Measurements from ENCODE around the gene TNMD.

TNMD gene

GRCh38 chrX:100645106-100645505, 60.4 kb downstream of the TNMD start:
- no peak for DNase-seq

DNA sequence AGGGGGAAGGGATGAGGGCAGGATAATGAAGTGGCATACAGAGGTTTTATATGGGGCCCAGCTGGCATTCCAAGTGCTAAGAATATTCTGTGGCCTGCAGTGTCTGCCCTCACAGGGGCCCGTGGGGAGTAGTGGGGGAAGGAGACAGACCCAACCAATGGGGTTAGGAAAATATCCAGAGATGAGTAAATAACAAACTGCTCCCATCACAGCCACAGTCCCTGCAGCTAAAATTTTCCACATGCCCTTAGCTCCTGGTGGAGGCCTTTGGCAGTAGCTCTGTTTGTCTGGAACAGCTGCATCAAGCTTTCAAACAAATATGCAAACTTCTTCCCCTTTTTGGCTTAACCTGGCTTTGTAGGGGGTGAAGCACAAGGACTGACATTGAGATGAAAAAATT, 62.4 kb downstream of the TNMD start:
- no peak for DNase-seq

DNA sequence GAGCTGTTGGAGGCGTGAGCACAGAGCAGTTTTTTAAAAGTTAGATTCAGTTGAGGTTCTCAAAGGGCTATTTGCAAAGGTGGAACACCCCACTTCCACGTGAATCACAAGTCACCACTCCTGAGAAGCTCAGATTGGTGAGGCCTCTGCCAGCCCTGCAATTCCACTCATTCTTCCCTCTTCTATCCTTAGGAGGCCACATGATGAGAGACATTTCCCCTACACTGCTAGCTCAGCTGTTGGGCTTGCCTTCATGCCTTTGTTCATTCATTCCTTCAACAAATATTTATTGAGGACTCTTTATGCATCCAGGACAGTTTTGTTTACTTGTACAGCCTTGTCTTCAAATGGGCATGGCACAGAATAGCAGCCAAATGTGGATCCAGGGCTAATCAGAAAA, 63.0 kb downstream of the TNMD start:
- DNase-seq = no peak

DNA sequence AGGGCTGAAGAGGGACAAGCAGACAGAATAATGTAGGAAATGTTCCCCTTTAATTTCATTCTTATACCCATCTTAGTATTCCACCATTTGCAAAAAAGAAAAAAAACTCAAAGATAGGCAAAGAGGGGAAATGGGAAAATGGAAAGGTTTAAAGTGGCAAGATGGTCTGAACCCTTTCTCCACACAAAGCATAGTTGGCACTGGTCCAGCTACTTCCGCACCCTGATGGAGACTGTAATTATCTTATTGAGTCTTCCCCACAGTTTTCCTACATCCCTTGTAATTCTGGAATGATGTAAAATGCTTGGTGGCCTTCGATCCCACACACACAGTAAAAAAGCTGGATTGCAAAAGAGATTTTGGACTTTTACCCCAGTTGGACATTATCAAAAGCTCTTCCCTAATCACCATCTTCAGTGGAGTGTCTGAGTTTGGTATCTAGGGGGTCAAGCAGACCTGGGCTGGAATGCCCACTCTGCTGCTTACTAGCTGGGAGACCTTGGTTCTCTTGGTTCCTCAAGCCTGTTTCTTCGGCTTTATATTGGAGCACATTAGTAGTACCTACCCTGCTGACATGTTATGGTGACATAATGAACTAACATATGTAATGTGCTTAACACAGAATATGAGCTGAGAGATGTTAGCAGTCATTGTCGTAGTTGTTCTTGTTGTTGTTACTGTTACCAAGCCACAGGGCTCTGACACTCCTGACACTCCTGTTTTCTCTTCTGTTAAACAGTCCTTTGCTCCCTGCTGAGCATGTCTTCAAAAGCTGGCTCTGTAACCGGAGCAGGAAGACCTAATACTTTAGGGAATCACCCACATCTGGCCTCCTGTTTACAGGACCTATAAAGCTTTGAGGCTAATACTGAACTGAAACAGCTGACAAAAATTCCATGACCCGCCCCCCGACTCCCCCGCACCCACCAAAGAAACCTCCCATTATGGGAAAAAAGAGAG, 64.0 kb downstream of the TNMD start:
- DNase-seq = peak; percentile 14
